HUES6 (cell line): Measurements from ENCODE around the gene TMIGD2.
A peak's percentile ranks its signal among the peaks of the same experiment; 100 is the strongest.

Source experiments
- H3K27ac ChIP-seq: 2 replicates; pipeline ENCODE4 v1.7.0; 2013; ENCODE audit warnings: low read depth, mild to moderate bottlenecking, low read length, inconsistent platforms
- H3K27me3 ChIP-seq: 2 replicates; pipeline ENCODE4 v1.6.1; 2013; ENCODE audit warnings: low read length; ENCODE audit not compliant: control insufficient read depth, insufficient read depth
- H3K36me3 ChIP-seq: 2 replicates; pipeline ENCODE4 v1.6.1; 2013; ENCODE audit warnings: low read length; ENCODE audit not compliant: control insufficient read depth, insufficient read depth
- H3K4me1 ChIP-seq: 2 replicates; pipeline ENCODE4 v1.6.1; 2013; ENCODE audit warnings: low read length; ENCODE audit not compliant: control insufficient read depth, insufficient read depth
- H3K4me3 ChIP-seq: 2 replicates; pipeline ENCODE4 v1.5.1; 2013; ENCODE audit warnings: low read depth, low read length
- H3K9ac ChIP-seq: one replicate; pipeline ENCODE4 v1.6.1; 2013; ENCODE audit warnings: mild to moderate bottlenecking, low read length
- H3K9me3 ChIP-seq: 2 replicates; pipeline ENCODE4 v1.6.1; 2013; ENCODE audit warnings: low read depth, low read length; ENCODE audit not compliant: control insufficient read depth, insufficient read depth

Gene TMIGD2

DNA sequence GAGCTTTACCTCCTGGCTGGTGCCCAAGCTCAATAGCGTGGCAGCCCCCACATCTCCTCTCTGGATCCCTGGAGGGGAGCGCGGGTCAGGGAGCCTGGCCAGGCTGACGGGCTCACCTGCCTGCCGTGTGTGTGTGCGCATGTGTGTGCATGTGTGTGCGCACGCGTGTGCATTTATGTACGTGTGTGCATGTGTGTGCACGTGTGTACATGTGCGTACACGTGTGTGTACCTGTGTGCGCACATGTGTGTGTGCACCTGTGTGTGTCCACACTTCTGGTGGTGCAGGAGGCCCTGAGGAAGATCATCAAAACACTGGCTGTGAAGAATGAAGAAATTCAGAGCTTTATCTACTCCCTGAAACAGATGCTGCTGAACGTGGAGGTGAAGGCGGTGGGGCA lies 3.5 kb upstream of the TMIGD2 start:
- no peaks in the 10 kb centered on the region for H3K9me3 ChIP-seq
- H3K36me3 ChIP-seq = peaks cover 24% of the 10 kb centered on the region
- H3K27ac ChIP-seq = no peak overlapping the region
- H3K4me1 ChIP-seq = peaks cover 13% of the 10 kb centered on the region; the same call in 1 of the 2 replicates
- H3K4me3 ChIP-seq = no peak overlapping the region
- H3K9ac ChIP-seq = no peak overlapping the region
- H3K27me3 ChIP-seq = no peaks in the 10 kb centered on the region

DNA sequence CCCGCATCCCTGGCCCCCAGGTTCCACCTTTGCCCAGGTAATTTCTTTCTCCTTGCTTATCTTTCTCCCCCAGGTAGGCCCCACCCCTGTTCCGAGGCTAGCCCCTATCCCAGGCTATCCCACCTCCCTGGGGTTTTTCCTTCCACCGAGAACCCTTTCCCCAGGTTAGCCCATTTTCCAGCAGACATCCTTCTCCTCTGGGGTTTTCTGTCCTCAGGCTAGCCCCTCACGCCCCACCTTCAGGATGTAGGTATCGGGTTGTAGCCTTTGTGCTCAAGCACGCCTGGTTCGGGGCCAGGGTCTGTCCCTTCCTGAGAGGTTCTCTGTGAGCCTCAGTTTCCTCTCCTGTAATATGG lies 3.0 kb upstream of the TMIGD2 start:
- Histone ChIP-seq H3K4me1 (peaks cover 13% of the 10 kb centered on the region; the same call in 1 of the 2 replicates), H3K36me3 (peaks cover 20% of the 10 kb centered on the region), H3K27ac (no peak overlapping the region), H3K9me3 (no peaks in the 10 kb centered on the region), H3K27me3 (no peaks in the 10 kb centered on the region), H3K9ac (no peak overlapping the region), H3K4me3 (peak overlapping the region; percentile 37; the same call in 1 of the 2 replicates)

DNA sequence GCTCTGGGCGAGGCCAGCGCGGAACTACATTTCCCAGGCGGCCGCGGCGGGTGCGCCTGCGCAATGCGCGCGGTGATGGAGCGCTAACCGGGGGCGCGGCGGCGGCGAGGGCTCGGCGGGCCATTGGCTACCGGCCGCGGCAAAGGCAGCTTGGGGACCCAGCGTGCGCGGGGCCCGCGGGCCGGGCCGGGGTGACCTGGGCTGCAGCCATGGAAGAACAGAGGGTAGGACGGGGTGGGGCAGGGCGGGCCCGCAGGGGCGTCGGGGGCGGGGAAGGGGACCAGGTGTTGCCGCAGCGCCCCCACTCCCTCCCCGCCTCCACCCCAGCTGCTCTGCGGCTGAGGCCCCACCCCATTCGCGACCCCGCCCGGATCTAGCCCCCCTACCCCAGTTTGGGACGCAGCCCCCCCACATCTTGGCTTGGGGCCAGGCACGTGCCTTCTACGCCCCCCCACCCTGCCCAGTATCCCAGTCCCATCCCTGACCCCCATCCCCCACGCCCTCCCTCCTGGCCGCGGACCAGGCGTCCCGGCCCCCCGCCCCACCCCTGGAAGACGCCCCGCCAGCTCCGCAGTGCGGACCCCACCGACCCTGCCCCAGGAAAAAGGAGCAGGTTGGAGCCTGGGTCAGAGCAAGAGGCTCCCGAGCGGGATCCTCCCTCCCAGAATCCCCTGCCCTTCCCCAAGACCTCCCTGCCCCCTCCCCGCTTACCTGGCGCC lies 2.5 kb upstream of the TMIGD2 start, which contains the start of gene FSD1:
FSD1 (plus strand) TSS at position 61 of the 719 bp plus-strand sequence; CDS start at position 210, 149 bp downstream.
- no peak within 1 kb of the TSS for H3K9ac ChIP-seq

DNA sequence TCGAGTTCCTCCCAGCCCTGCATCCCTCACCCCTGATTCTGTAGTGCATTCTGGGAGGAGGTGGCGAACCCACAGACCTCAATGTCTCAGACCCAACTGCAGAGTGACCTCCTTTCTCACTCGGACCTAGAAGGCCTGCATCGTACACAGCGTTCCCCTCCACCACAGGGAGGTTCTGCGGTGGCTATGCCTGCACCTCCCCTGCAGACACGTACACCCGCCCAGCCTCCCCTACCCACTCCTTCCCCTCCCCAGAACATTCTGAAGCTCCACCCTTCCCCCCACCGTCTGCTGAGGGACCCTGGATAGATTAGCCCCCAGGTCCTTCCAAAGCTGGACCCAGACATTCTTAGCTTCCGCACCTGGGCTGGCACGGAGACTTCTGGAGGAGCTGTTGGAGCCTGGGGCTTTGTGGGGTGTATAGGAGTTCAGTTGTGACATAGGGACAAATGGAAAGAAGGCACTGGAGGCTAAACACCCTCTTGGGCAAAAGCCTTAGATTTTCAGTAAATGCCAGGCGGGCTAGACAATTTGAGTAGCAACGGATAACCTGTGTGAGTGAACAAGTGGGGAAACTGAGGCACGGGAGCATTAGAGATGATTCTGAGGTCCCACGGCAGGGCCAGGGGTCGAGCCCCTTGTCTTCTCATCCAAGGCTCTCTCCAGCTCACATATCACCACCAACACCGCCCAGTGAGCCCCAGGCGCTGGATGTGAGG lies 1.8 kb upstream of the TMIGD2 start:
- Histone ChIP-seq H3K27me3 (no peaks in the 10 kb centered on the region), H3K27ac (no peak overlapping the region), H3K36me3 (peaks cover 13% of the 10 kb centered on the region), H3K4me1 (peaks cover 13% of the 10 kb centered on the region; the same call in 1 of the 2 replicates), H3K4me3 (peak overlapping the region; percentile 37; the same call in 1 of the 2 replicates), H3K9ac (no peak overlapping the region), H3K9me3 (no peaks in the 10 kb centered on the region)

More for the DNA sequence above, 2.5 kb upstream of the TMIGD2 start, which contains the start of gene FSD1:
- H3K27me3 ChIP-seq = no peaks in the 10 kb centered on the region
- peaks cover 17% of the 10 kb centered on the region for H3K36me3 ChIP-seq
- peak within 1 kb of the TSS; percentile 37 for H3K4me3 ChIP-seq
- peaks cover 13% of the 10 kb centered on the region; the same call in 1 of the 2 replicates for H3K4me1 ChIP-seq
- no peaks in the 10 kb centered on the region for H3K9me3 ChIP-seq
- no peak within 1 kb of the TSS for H3K27ac ChIP-seq

DNA sequence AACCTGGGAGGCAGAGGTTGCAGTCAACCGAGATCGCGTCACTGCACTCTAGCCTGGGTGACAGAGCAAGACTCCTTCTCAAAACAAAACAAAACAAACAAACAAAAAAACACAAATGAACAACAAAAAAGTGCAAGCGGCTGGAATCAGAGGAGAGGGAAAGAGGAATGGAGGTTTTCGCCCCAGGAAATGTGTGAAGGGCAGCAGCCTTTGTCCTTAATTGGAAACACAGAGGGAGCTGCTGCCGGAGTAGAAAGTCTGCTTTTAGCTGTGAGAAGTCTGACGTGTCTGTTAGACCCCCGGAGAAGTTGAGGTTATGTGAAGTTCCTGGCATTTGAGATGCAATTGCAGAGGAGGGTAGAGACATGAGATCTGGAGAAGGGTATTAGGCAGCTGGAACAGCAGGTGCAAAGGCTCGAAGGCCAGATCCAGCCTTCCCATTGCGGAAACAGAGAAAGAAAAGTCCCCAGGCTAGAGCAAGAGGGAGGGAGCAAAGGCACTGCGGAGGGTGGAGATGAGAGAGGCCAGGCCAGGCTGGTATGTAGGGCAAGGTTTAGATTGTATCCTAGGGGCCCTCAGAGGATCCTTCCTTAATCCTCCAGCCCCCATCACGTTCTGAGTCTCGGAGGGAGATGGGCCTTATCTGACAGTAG lies 473 bp downstream of the TMIGD2 start:
- Histone ChIP-seq H3K4me3 (no peak overlapping the region), H3K9me3 (no peaks in the 10 kb centered on the region), H3K36me3 (peaks cover 2% of the 10 kb centered on the region; the same call in 1 of the 2 replicates), H3K27ac (no peak overlapping the region), H3K27me3 (no peaks in the 10 kb centered on the region), H3K4me1 (peaks cover 15% of the 10 kb centered on the region; the same call in 1 of the 2 replicates), H3K9ac (no peak overlapping the region)

DNA sequence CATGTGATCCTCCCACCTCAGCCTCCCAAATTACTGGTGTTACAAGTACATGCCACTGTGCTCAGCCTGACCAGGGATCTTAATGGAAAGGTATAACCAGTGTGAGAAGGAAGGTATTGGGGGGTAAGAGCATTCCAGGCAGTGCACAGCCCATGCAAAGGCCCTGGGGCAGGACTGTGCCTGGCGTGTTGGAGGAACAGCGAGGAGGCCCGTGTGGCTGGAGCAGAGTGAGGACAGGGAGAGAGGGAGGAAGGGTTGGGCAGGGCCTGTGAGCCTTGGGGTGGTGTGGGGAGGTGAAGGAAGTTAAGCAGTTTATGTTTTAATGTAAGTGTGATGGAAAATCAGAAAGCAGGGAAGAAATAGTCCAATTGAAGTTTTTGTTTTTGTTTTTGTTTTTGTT lies 1.6 kb downstream of the TMIGD2 start:
- Histone ChIP-seq H3K27me3 (no peaks in the 10 kb centered on the region), H3K4me1 (peaks cover 17% of the 10 kb centered on the region), H3K36me3 (no peaks in the 10 kb centered on the region), H3K9ac (no peak overlapping the region), H3K9me3 (no peaks in the 10 kb centered on the region), H3K27ac (no peak overlapping the region), H3K4me3 (no peak overlapping the region)

DNA sequence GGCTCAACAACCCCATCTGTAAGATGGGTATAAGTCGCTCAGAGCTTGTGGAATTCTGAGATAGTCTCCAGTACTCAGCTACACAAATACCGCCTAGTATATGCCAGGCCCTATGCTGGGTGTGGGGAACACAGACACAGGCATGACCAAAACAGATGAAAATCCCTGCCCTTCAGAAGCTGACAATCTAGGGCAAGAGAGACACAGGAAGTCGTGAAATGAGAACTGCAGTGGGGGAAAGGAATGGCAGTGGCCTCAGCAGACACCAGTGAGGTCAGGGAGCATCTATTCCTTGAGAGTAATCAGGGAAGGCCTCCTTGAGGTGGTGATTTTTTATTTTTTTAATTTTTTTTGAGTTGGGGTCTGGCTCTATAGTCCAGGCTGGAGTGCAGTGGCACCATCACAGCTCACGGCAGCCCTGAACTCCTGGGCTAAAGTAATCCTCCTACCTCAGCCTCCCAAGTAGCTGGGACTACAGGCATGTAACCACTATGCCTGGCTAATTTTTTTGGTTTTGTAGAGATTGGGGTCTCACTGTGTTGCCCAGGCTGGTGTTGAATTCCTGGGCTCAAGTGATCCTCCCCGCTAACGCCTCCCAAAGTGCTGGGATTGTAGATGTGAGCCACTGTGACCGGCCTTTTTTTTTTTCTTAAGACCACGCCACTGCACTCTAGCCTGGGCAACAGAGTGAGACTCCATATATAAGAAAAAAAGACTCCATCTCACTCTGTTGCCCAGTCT lies 3.2 kb downstream of the TMIGD2 start:
- Histone ChIP-seq H3K9ac (no peak overlapping the region), H3K9me3 (no peaks in the 10 kb centered on the region), H3K4me3 (no peak overlapping the region), H3K36me3 (no peaks in the 10 kb centered on the region), H3K27me3 (no peaks in the 10 kb centered on the region), H3K27ac (no peak overlapping the region), H3K4me1 (peaks cover 14% of the 10 kb centered on the region)

DNA sequence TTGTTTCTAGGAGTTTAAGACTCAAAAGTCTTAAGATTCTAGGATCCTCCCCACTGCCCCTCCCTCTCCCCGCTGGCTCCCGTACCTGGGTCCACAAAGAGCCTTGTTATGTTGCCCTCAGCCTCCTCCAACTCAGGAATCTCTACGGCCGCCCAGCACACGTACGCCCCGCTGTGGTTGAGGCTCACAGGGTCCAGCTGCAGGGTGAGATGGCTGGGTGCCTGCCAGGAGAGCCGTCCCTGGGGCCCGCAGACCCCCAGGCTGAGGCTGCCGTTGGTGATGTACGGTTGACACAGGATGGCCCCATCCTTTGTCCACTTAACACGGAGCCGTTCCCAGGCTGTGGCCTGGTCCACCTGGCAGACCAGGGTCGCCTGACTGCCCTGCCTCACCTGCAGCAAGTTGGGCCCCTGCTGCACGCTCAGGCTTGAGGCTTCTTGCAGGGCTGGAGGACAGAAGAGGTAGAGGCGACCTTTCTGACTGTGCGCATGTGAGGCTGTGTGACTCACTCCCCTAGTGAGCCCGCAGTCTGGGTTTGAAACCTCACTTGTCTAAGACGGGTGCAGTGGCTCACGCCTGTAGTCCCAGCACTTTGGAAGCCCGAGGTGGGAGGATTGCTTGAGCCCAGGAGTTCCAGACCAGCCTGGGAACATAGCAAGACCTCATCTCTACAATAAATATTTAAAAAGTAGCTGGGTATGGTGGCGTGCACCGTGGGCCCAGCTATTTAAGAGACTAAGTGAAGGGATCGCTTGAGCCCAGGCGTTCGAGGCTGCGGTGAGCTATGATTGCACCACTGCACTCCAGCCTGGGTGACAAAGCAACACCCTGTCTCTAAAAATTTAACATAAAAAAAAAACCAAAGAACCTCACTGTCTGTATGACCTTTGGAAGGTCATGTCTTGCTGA lies 4.0 kb downstream of the TMIGD2 start:
- no peak overlapping the region for H3K27ac ChIP-seq
- no peaks in the 10 kb centered on the region for H3K9me3 ChIP-seq
- H3K27me3 ChIP-seq = no peaks in the 10 kb centered on the region
- peaks cover 13% of the 10 kb centered on the region for H3K4me1 ChIP-seq
- peak overlapping the region; percentile 31 for H3K9ac ChIP-seq
- H3K4me3 ChIP-seq = no peak overlapping the region
- H3K36me3 ChIP-seq = no peaks in the 10 kb centered on the region

DNA sequence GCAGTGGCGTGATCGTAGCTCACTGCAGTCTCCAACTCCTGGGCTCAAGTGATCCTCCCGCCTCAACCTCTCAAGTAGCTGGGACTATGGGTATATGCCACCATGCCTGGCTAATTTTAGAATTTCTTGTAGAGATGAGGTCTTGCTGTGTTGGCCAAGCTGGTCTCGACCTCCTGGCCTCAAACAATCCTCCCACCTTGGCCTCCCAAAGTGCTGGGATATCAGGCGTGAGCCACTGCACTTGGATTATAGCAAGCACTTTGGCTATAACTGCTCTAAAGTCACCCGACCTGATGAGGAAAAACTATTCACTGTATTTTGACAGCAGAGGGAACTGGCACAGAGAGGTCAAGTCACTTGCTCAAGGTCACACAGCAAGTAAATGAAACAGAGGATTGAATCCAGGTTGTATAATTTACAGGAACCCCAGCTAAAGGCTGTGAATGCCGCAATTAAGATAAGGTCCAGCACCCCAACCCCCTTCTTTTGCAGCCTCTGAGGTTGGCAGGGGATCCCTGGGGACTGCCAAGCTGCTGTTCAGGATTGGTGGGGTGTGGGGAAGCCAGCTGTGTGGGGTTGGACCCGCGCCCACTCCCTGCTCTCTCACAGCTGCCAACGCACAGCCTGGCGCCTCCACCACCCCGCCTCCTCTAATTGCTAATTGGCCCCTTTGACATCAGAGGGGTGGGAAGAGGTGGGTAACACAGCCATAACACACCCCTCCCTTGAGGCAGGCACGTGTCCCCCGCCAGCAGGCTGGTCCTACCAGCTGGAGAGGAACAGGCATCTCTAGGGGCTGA lies 6.0 kb downstream of the TMIGD2 start:
- Histone ChIP-seq H3K27me3 (no peaks in the 10 kb centered on the region), H3K4me1 (peaks cover 5% of the 10 kb centered on the region), H3K27ac (no peak overlapping the region), H3K36me3 (no peaks in the 10 kb centered on the region), H3K4me3 (no peak overlapping the region), H3K9ac (no peak overlapping the region), H3K9me3 (no peaks in the 10 kb centered on the region)
